IMR-90 (cell line): ENCODE measurements around the gene KDM8. TPM values are rescaled to one million over a fixed set of nuclear protein-coding genes. Genes with fewer than 3 reads are reported as not detected.

ENCODE experiments used
- ATAC-seq: fragments of 200-7000 bp; cut with Tn5 transposase; 2 replicates; pipeline ENCODE4 v1.9.1; 2020; ENCODE audit warnings: low read depth, mild to moderate bottlenecking, moderate library complexity
- BruUV-seq: library from RNA; stranded (reverse); fragments of 400-500 nt; replicated peaks from 2 replicates; lab custom pipeline; 2021; lab: Mats Ljungman, UMichigan
- CTCF ChIA-PET: fragments of 300-600 bp; formaldehyde crosslinking; extraction: SDS; loops from one replicate; lab custom pipeline; 2021; ENCODE audit warnings: antibody characterized with exemption; lab: Yijun Ruan, JAX
- POLR2A ChIA-PET: fragments of 300-600 bp; sonication (Branson Sonifier 250); formaldehyde crosslinking; loops from one replicate; lab custom pipeline; 2022; ENCODE audit warnings: antibody characterized with exemption; ENCODE audit not compliant: unreplicated experiment; lab: Charles Lee
- DNase-seq: peaks from one replicate; pipeline ENCODE4 v3.0.0; 2013
- H2AFZ ChIP-seq: replicated peaks from 2 replicates; pipeline ENCODE3; 2013; ENCODE audit warnings: low read length, mild to moderate bottlenecking; ENCODE audit not compliant: poor library complexity
- H2AK5ac ChIP-seq: 2 replicates; pipeline ENCODE4 v1.6.1; 2013; ENCODE audit warnings: low read depth, low read length, inconsistent platforms
- H2AK9ac ChIP-seq: replicated peaks from 2 replicates; pipeline ENCODE3; 2013; ENCODE audit warnings: mild to moderate bottlenecking, low read depth, low read length, moderate library complexity; ENCODE audit not compliant: poor library complexity
- H2BK120ac ChIP-seq: 2 replicates; pipeline ENCODE4 v1.6.1; 2013; ENCODE audit warnings: low read depth, low read length, inconsistent platforms
- H2BK15ac ChIP-seq: 3 replicates; pipeline ENCODE4 v1.6.1; 2013; ENCODE audit warnings: low read depth, low read length, inconsistent platforms
- H2BK20ac ChIP-seq: 2 replicates; pipeline ENCODE4 v1.6.1; 2013; ENCODE audit warnings: low read depth, mild to moderate bottlenecking, inconsistent platforms, low read length, moderate library complexity
- H2BK5ac ChIP-seq: 2 replicates; pipeline ENCODE4 v1.6.1; 2013; ENCODE audit warnings: mild to moderate bottlenecking, low read depth, low read length, inconsistent platforms; ENCODE audit not compliant: poor library complexity, severe bottlenecking
- H3K14ac ChIP-seq: replicated peaks from 2 replicates; pipeline ENCODE4 v1.6.1; 2013; ENCODE audit warnings: low read depth, low read length, inconsistent platforms
- H3K18ac ChIP-seq: 2 replicates; pipeline ENCODE4 v1.6.1; 2013; ENCODE audit warnings: low read depth, low read length, control low read depth
- H3K23ac ChIP-seq: 2 replicates; pipeline ENCODE4 v1.6.1; 2013; ENCODE audit warnings: low read depth, low read length, inconsistent platforms
- H3K27ac ChIP-seq: 2 replicates; pipeline ENCODE4 v1.5.1; 2013; ENCODE audit warnings: mild to moderate bottlenecking, control low read depth, low read length; ENCODE audit not compliant: insufficient read depth
- H3K27me3 ChIP-seq: 2 replicates; pipeline ENCODE4 v1.6.1; 2013; ENCODE audit warnings: low read length; ENCODE audit not compliant: control insufficient read depth, insufficient read depth
- H3K36me3 ChIP-seq: 2 replicates; pipeline ENCODE4 v1.6.1; 2013; ENCODE audit warnings: low read length, mixed read lengths; ENCODE audit not compliant: control insufficient read depth, insufficient read depth
- H3K4ac ChIP-seq: 2 replicates; pipeline ENCODE4 v1.6.1; 2013; ENCODE audit warnings: low read depth, low read length, inconsistent platforms
- H3K4me1 ChIP-seq: 2 replicates; pipeline ENCODE4 v1.6.1; 2013; ENCODE audit warnings: low read length, mixed read lengths; ENCODE audit not compliant: control insufficient read depth, insufficient read depth
- H3K4me2 ChIP-seq: 2 replicates; pipeline ENCODE4 v1.6.1; 2013; ENCODE audit warnings: low read depth, mild to moderate bottlenecking, control low read depth, low read length, moderate library complexity
- H3K4me3 ChIP-seq: 2 replicates; pipeline ENCODE4 v1.5.1; 2013; ENCODE audit warnings: low read depth, mild to moderate bottlenecking, control low read depth, low read length, moderate library complexity; ENCODE audit not compliant: insufficient read depth
- H3K56ac ChIP-seq: 2 replicates; pipeline ENCODE4 v1.6.1; 2013; ENCODE audit warnings: low read length, inconsistent platforms; ENCODE audit not compliant: insufficient read depth; ENCODE audit errors: extremely low read depth
- H3K79me1 ChIP-seq, 2 experiments: 2 replicates each; pipeline ENCODE4 v1.6.1; 2013; ENCODE audit warnings: low read length in 2 of 2, inconsistent platforms in 1 of 2, low read depth in 1 of 2
- H3K9ac ChIP-seq: 2 replicates; pipeline ENCODE4 v1.6.1; 2013; ENCODE audit warnings: low read depth, low read length, control low read depth
- H3K9me1 ChIP-seq: 2 replicates; pipeline ENCODE4 v1.6.1; 2013; ENCODE audit warnings: low read length, inconsistent platforms; ENCODE audit not compliant: insufficient read depth
- H3K9me3 ChIP-seq: 2 replicates; pipeline ENCODE4 v1.6.1; 2013; ENCODE audit warnings: low read length; ENCODE audit not compliant: control insufficient read depth, insufficient read depth
- H4K20me1 ChIP-seq: 2 replicates; pipeline ENCODE4 v1.6.1; 2013; ENCODE audit warnings: low read length, inconsistent platforms; ENCODE audit not compliant: insufficient read depth
- H4K5ac ChIP-seq: 2 replicates; pipeline ENCODE4 v1.6.1; 2013; ENCODE audit warnings: mild to moderate bottlenecking, low read depth, low read length, control low read depth
- H4K8ac ChIP-seq, 2 experiments: 2 replicates each; pipeline ENCODE4 v1.6.1; 2013; ENCODE audit warnings: low read depth in 2 of 2, low read length in 2 of 2, control low read depth in 1 of 2, inconsistent platforms in 1 of 2
- H4K91ac ChIP-seq: 2 replicates; pipeline ENCODE4 v1.6.1; 2013; ENCODE audit warnings: low read depth, low read length, inconsistent platforms; ENCODE audit not compliant: insufficient read depth
- BHLHE40 ChIP-seq: fragments of 150-350 bp; IDR thresholded peaks from 2 replicates; pipeline ENCODE4 v1.6.1; 2016; ENCODE audit warnings: mild to moderate bottlenecking, low read depth, low read length
- CEBPB ChIP-seq: IDR thresholded peaks from 2 replicates; pipeline ENCODE4 v1.6.1; 2012; ENCODE audit warnings: low read depth, low read length, improper control_type of control experiment
- CHD1 ChIP-seq: IDR thresholded peaks from 2 replicates; pipeline ENCODE4 v1.6.1; 2012; ENCODE audit warnings: low read depth, low read length, improper control_type of control experiment
- CTCF ChIP-seq: conservative IDR thresholded peaks from 2 replicates; pipeline ENCODE4 v1.5.1; 2012; ENCODE audit warnings: mild to moderate bottlenecking, low read depth, low read length, improper control_type of control experiment
- FOS ChIP-seq: fragments of 150-350 bp; IDR thresholded peaks from 2 replicates; pipeline ENCODE4 v1.6.1; 2016; ENCODE audit warnings: low read depth, low read length
- MAFK ChIP-seq: IDR thresholded peaks from 2 replicates; pipeline ENCODE4 v1.6.1; 2012; ENCODE audit warnings: low read depth, low read length, improper control_type of control experiment
- MXI1 ChIP-seq: IDR thresholded peaks from 2 replicates; pipeline ENCODE4 v1.6.1; 2012; ENCODE audit warnings: low read depth, mild to moderate bottlenecking, low read length, moderate library complexity, borderline replicate concordance
- NFE2L2 ChIP-seq: fragments of 150-350 bp; IDR thresholded peaks from 2 replicates; pipeline ENCODE4 v1.6.1; 2016; ENCODE audit warnings: low read depth, mild to moderate bottlenecking, low read length
- RAD21 ChIP-seq: IDR thresholded peaks from 2 replicates; pipeline ENCODE4 v1.6.1; 2012; ENCODE audit warnings: low read length, improper control_type of control experiment
- RCOR1 ChIP-seq: IDR thresholded peaks from 2 replicates; pipeline ENCODE4 v1.6.1; 2012; ENCODE audit warnings: mild to moderate bottlenecking, low read length, improper control_type of control experiment; ENCODE audit not compliant: insufficient replicate concordance
- RFX5 ChIP-seq: IDR thresholded peaks from 2 replicates; pipeline ENCODE4 v1.8.0; 2012; ENCODE audit warnings: low read depth, mild to moderate bottlenecking, low read length, moderate library complexity
- SMC3 ChIP-seq: fragments of 150-350 bp; IDR thresholded peaks from 2 replicates; pipeline ENCODE4 v1.6.1; 2016; ENCODE audit warnings: low read depth, mild to moderate bottlenecking, antibody characterized with exemption, low read length, moderate library complexity
- WGBS, 2 experiments: methylation state at CpG; one replicate each; pipeline versions ENCODE4 v1.1.5 to v1.1.7; 2013; ENCODE audit warnings: missing lambda C conversion rate in 2 of 2; ENCODE audit not compliant: insufficient read length in 1 of 2; ENCODE audit errors: extremely low coverage in 2 of 2; 5-methylcytosine and 5-hydroxymethylcytosine counted together
- dilution Hi-C: fragments of 300-500 bp; cut with HindIII; formaldehyde crosslinking; loops from one replicate; pipeline ENCODE4 v1.14.3; 2018; ENCODE audit warnings: low sequenced_read_pairs; ENCODE audit not compliant: unreplicated experiment
- in situ Hi-C: fragments of 300-500 bp; cut with MboI; formaldehyde crosslinking; loops from 3 replicates; pipeline ENCODE4 v1.14.3; 2019; ENCODE audit warnings: low sequenced_read_pairs, inconsistent platforms, mixed read lengths
- intact Hi-C: fragments of 100-400 bp; cut with micrococcal nuclease; formaldehyde crosslinking; loops from 2 replicates; pipeline ENCODE4 v1.10.0; 2022
- polyA plus RNA-seq, 3 experiments: library from polyadenylated mRNA; depleted of rRNA; stranded (reverse); fragments of >200 nt; gene quantifications; 2 replicates each; pipeline ENCODE4 v1.2.3, GENCODE V29; 2012; ENCODE audit warnings: low replicate concordance in 1 of 3
- total RNA-seq: library from RNA; depleted of rRNA; stranded (reverse); fragments of >200 nt; gene quantifications from 2 replicates; pipeline ENCODE4 v1.2.3, GENCODE V29; 2012
- TF ChIP-seq, protein P1 (sequence below): fragments of 150-350 bp; IDR thresholded peaks from 2 replicates; pipeline ENCODE4 v1.6.1; 2016; ENCODE audit warnings: low read depth, mild to moderate bottlenecking, low read length, moderate library complexity, borderline replicate concordance
- TF ChIP-seq, protein P2 (sequence below): fragments of 150-350 bp; IDR thresholded peaks from 2 replicates; pipeline ENCODE4 v1.6.1; 2017; ENCODE audit warnings: mild to moderate bottlenecking, antibody characterized with exemption, low read length, low read depth

KDM8 gene
- total and polyA plus RNA-seq, 2 of the 4 experiments (the other 2 are of a cell fraction) = 3.2 to 3.8 TPM

GRCh38 chr16:27238016-27238587, 34.8 kb downstream of the KDM8 start:
- Histone ChIP-seq H2BK20ac (peak overlapping the region; percentile 97), H4K8ac (peak overlapping the region; percentile 55 to 75; a peak in 2 of 4 replicates), H3K9me3 (no peaks in the 10 kb centered on the region), H3K9ac (no peak overlapping the region), H3K4ac (peak overlapping the region; percentile 94), H2AK5ac (peak overlapping the region; percentile 100), H2BK15ac (peak overlapping the region; percentile 27; the same call in 2 of the 3 replicates), H4K5ac (peak overlapping the region; percentile 62), H3K27me3 (no peaks in the 10 kb centered on the region), H3K36me3 (peaks cover 2% of the 10 kb centered on the region), H2BK5ac (peak overlapping the region; percentile 19), H3K27ac (peak overlapping the region; percentile 47), H3K14ac (peak overlapping the region; percentile 88), H4K20me1 (no peaks in the 10 kb centered on the region), H3K4me3 (no peak overlapping the region), H3K4me2 (no peak overlapping the region), H2BK120ac (peak overlapping the region; percentile 99), H3K23ac (no peak overlapping the region), H2AFZ (peak overlapping the region; percentile 45), H2AK9ac (peak overlapping the region; percentile 46), H3K4me1 (peaks cover 31% of the 10 kb centered on the region), H4K91ac (peak overlapping the region; percentile 92), H3K56ac (no peak overlapping the region), H3K79me1 (peaks cover 17 to 74% of the 10 kb centered on the region in 2 experiments), H3K18ac (peak overlapping the region; percentile 58), H3K9me1 (peaks cover 32% of the 10 kb centered on the region)
- WGBS, 2 experiments = 82% methylated on average over 8 of the region's 16 CpGs; no CpG with 5 or more reads in 1 of the 2 experiments
- DNase-seq = no peak
- intact Hi-C loops (no loop called here), dilution Hi-C loops (no loop called here), in situ Hi-C loops (no loop called here)
- TF ChIP-seq RCOR1 (no peak), CTCF (no peak), NFE2L2 (no peak), FOS (no peak), MXI1 (no peak), RFX5 (no peak), SMC3 (no peak), CEBPB (no peak), RAD21 (no peak), MAFK (no peak), BHLHE40 (no peak), CHD1 (no peak)
- TF ChIP-seq, protein P1, sequence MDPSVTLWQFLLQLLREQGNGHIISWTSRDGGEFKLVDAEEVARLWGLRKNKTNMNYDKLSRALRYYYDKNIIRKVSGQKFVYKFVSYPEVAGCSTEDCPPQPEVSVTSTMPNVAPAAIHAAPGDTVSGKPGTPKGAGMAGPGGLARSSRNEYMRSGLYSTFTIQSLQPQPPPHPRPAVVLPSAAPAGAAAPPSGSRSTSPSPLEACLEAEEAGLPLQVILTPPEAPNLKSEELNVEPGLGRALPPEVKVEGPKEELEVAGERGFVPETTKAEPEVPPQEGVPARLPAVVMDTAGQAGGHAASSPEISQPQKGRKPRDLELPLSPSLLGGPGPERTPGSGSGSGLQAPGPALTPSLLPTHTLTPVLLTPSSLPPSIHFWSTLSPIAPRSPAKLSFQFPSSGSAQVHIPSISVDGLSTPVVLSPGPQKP = no peak
- TF ChIP-seq, protein P2, sequence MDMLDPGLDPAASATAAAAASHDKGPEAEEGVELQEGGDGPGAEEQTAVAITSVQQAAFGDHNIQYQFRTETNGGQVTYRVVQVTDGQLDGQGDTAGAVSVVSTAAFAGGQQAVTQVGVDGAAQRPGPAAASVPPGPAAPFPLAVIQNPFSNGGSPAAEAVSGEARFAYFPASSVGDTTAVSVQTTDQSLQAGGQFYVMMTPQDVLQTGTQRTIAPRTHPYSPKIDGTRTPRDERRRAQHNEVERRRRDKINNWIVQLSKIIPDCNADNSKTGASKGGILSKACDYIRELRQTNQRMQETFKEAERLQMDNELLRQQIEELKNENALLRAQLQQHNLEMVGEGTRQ = no peak
- POLR2A ChIA-PET = interaction anchor here (0.6 kb wide), 1 partner anchor 12 kb away, joined by 5 read pairs; no protein-coding TSS in a partner anchor
- no TSS peak for BruUV-seq
- no peak for ATAC-seq
- CTCF ChIA-PET = interaction anchor here (1.0 kb wide), 1 partner anchor 130 kb away, joined by 3 read pairs; no protein-coding TSS in a partner anchor
